H1 (cell line): ENCODE data around the gene STARD8. TPM values are rescaled to one million over a fixed set of nuclear protein-coding genes. Genes with fewer than 3 reads are reported as not detected.

Experiments
- CTCF ChIA-PET: fragments of 300-600 bp; sonication (Branson Sonifier 250); formaldehyde crosslinking; loops from one replicate; lab custom pipeline; 2021; ENCODE audit not compliant: partially characterized antibody; lab: Charles Lee
- POLR2A ChIA-PET: fragments of 300-600 bp; sonication (Branson Sonifier 250); formaldehyde crosslinking; loops from one replicate; lab custom pipeline; 2021; ENCODE audit warnings: inconsistent platforms; ENCODE audit not compliant: partially characterized antibody; lab: Charles Lee
- DNase-seq, 2 experiments: peaks; one replicate each; pipeline versions ENCODE4 v3.0.0 to v3.0.0-alpha.2; 2010 to 2022; ENCODE audit warnings: low spot score in 2 of 2, low read depth in 1 of 2, mixed read lengths in 1 of 2
- FAIRE-seq: peaks from 2 replicates; lab custom pipeline; 2011; peaks lifted over from hg19 to GRCh38; lab: Jason Lieb, UNC
- H2AFZ ChIP-seq: 2 replicates; pipeline ENCODE4 v1.8.1; 2012; ENCODE audit warnings: low read length, inconsistent platforms
- H2AK5ac ChIP-seq: 2 replicates; pipeline ENCODE4 v1.6.1; 2013; ENCODE audit warnings: low read depth, low read length
- H2BK120ac ChIP-seq: replicated peaks from 2 replicates; pipeline ENCODE3; 2013; ENCODE audit warnings: low read depth, low read length, inconsistent platforms
- H2BK12ac ChIP-seq: 2 replicates; pipeline ENCODE4 v1.6.1; 2013; ENCODE audit warnings: low read depth, low read length
- H2BK15ac ChIP-seq: 2 replicates; pipeline ENCODE4 v1.6.1; 2013; ENCODE audit warnings: low read length
- H2BK20ac ChIP-seq: 2 replicates; pipeline ENCODE4 v1.6.1; 2013; ENCODE audit warnings: low read length
- H2BK5ac ChIP-seq: 2 replicates; pipeline ENCODE4 v1.6.1; 2013; ENCODE audit warnings: low read depth, low read length
- H3K14ac ChIP-seq: 2 replicates; pipeline ENCODE4 v1.6.1; 2013; ENCODE audit warnings: inconsistent platforms; ENCODE audit not compliant: insufficient read length
- H3K18ac ChIP-seq: 2 replicates; pipeline ENCODE4 v1.6.1; 2013; ENCODE audit warnings: low read length; ENCODE audit errors: extremely low read depth
- H3K23ac ChIP-seq: 2 replicates; pipeline ENCODE4 v1.6.1; 2013; ENCODE audit warnings: inconsistent platforms; ENCODE audit not compliant: insufficient read length
- H3K23me2 ChIP-seq: 2 replicates; pipeline ENCODE4 v1.6.1; 2013; ENCODE audit warnings: low read depth, low read length
- H3K27ac ChIP-seq: 2 replicates; pipeline ENCODE4 v1.6.1; 2011; ENCODE audit warnings: low read depth, low read length, inconsistent platforms
- H3K27me3 ChIP-seq, 4 experiments: replicated peaks in 1 of 4; 1 replicate in 1 of 4; 2 replicates in 3 of 4; pipeline versions ENCODE4 v1.6.1 to v1.8.1; 2011 to 2013; ENCODE audit warnings: low read length in 3 of 4, mild to moderate bottlenecking in 3 of 4, inconsistent platforms in 2 of 4, mixed read lengths in 2 of 4, moderate library complexity in 1 of 4; ENCODE audit not compliant: control insufficient read depth in 3 of 4, insufficient read depth in 3 of 4; ENCODE audit errors: extremely low read depth in 1 of 4
- H3K36me3 ChIP-seq, 4 experiments: 2 replicates each; pipeline versions ENCODE4 v1.6.1 to v1.8.1; 2011 to 2013; ENCODE audit warnings: mild to moderate bottlenecking in 4 of 4, low read length in 3 of 4, moderate library complexity in 2 of 4, control low read depth in 1 of 4, inconsistent platforms in 1 of 4; ENCODE audit not compliant: insufficient read depth in 4 of 4, control insufficient read depth in 2 of 4
- H3K4ac ChIP-seq: replicated peaks from 2 replicates; pipeline ENCODE3; 2013; ENCODE audit warnings: low read length, low read depth, mixed read lengths, inconsistent platforms; ENCODE audit not compliant: insufficient read length
- H3K4me1 ChIP-seq, 4 experiments: replicated peaks in 1 of 4; 1 replicate in 1 of 4; 2 replicates in 3 of 4; pipeline versions ENCODE4 v1.6.1 to v1.8.1; 2011 to 2013; ENCODE audit warnings: low read length in 3 of 4, inconsistent platforms in 2 of 4, mixed read lengths in 1 of 4; ENCODE audit not compliant: insufficient read depth in 4 of 4, control insufficient read depth in 3 of 4
- H3K4me2 ChIP-seq, 2 experiments: 2 replicates each; pipeline versions ENCODE4 v1.6.1 to v1.8.1; 2011 to 2013; ENCODE audit warnings: low read depth in 2 of 2, low read length in 2 of 2, control low read depth in 1 of 2, inconsistent platforms in 1 of 2, mild to moderate bottlenecking in 1 of 2; ENCODE audit not compliant: insufficient read depth in 1 of 2
- H3K4me3 ChIP-seq, 4 experiments: fragments of 200-600, 300-600 bp in 1 of 4; sonication (generic), shearing (Covaris generic), sonication (Bioruptor Twin) in 1 of 4; 2 replicates each; pipeline versions ENCODE4 v1.5.1 to v1.8.1; 2011 to 2016; ENCODE audit warnings: low read length in 4 of 4, low read depth in 3 of 4, control low read depth in 2 of 4, inconsistent platforms in 2 of 4, mild to moderate bottlenecking in 2 of 4, mixed read lengths in 1 of 4, moderate library complexity in 1 of 4; ENCODE audit not compliant: insufficient read depth in 2 of 4; ENCODE audit errors: extremely low read depth in 1 of 4
- H3K56ac ChIP-seq: replicated peaks from 2 replicates; pipeline ENCODE3; 2013; ENCODE audit warnings: low read depth, mild to moderate bottlenecking, mixed read lengths, low read length, inconsistent platforms; ENCODE audit not compliant: insufficient read length
- H3K79me1 ChIP-seq: 2 replicates; pipeline ENCODE4 v1.6.1; 2013; ENCODE audit warnings: low read depth, low read length, control low read depth
- H3K79me2 ChIP-seq, 2 experiments: 2 replicates each; pipeline versions ENCODE4 v1.6.1 to v1.8.1; 2012 to 2013; ENCODE audit warnings: low read length in 2 of 2, mild to moderate bottlenecking in 2 of 2, inconsistent platforms in 1 of 2; ENCODE audit not compliant: insufficient read depth in 2 of 2, control insufficient read depth in 1 of 2
- H3K9ac ChIP-seq, 4 experiments: replicated peaks in 1 of 4; 1 replicate in 1 of 4; 2 replicates in 3 of 4; pipeline versions ENCODE4 v1.6.1 to v1.8.1; 2011 to 2013; ENCODE audit warnings: low read depth in 3 of 4, low read length in 3 of 4, control low read depth in 2 of 4, mild to moderate bottlenecking in 2 of 4, moderate library complexity in 2 of 4, inconsistent platforms in 1 of 4; ENCODE audit errors: extremely low read depth in 1 of 4
- H3K9me3 ChIP-seq, 2 experiments: 2 replicates each; pipeline versions ENCODE4 v1.6.1 to v1.8.1; 2012 to 2013; ENCODE audit warnings: mild to moderate bottlenecking in 2 of 2, moderate library complexity in 2 of 2, control low read depth in 1 of 2, inconsistent platforms in 1 of 2, low read depth in 1 of 2, low read length in 1 of 2, mixed read lengths in 1 of 2; ENCODE audit not compliant: insufficient read depth in 2 of 2
- H4K20me1 ChIP-seq, 2 experiments: replicated peaks in 1 of 2; 2 replicates each; pipeline versions ENCODE3 to v1.8.1; 2011 to 2013; ENCODE audit warnings: inconsistent platforms in 2 of 2, low read length in 2 of 2, mild to moderate bottlenecking in 1 of 2; ENCODE audit not compliant: insufficient read depth in 2 of 2, control insufficient read depth in 1 of 2
- H4K5ac ChIP-seq: 2 replicates; pipeline ENCODE4 v1.6.1; 2013; ENCODE audit warnings: low read length, low read depth, mixed read lengths, inconsistent platforms; ENCODE audit not compliant: insufficient read length
- H4K8ac ChIP-seq: 2 replicates; pipeline ENCODE4 v1.8.0; 2013; ENCODE audit warnings: mild to moderate bottlenecking, moderate library complexity, low read length, inconsistent platforms; ENCODE audit not compliant: insufficient read depth; ENCODE audit errors: extremely low read depth
- H4K91ac ChIP-seq: replicated peaks from 2 replicates; pipeline ENCODE3; 2013; ENCODE audit warnings: low read length, mixed read lengths, inconsistent platforms; ENCODE audit not compliant: insufficient read length
- BCL11A ChIP-seq, 2 experiments: IDR thresholded peaks; one replicate each; pipeline ENCODE4 v1.6.1; 2011; ENCODE audit warnings: low read depth in 2 of 2, low read length in 2 of 2, mild to moderate bottlenecking in 2 of 2
- CREB1 ChIP-seq: IDR thresholded peaks from 2 replicates; pipeline ENCODE4 v1.6.1; 2012; ENCODE audit warnings: inconsistent platforms
- PHF8 ChIP-seq: fragments of 200-600 bp; sonication (generic); conservative IDR thresholded peaks from 2 replicates; pipeline ENCODE4 v1.7.1; 2012; ENCODE audit warnings: low read depth, mild to moderate bottlenecking, inconsistent platforms, low read length, moderate library complexity
- SAP30 ChIP-seq: fragments of 300-600 bp; sonication (generic); IDR thresholded peaks from 2 replicates; pipeline ENCODE4 v1.7.1; 2012; ENCODE audit warnings: low read length, moderate library complexity, mild to moderate bottlenecking, inconsistent platforms; ENCODE audit not compliant: insufficient read depth, insufficient replicate concordance
- SIRT6 ChIP-seq: IDR thresholded peaks from one replicate; pipeline ENCODE4 v1.7.1; 2012; ENCODE audit warnings: low read length, inconsistent platforms
- SRF ChIP-seq: IDR thresholded peaks from 2 replicates; pipeline ENCODE4 v1.6.1; 2011; ENCODE audit warnings: mild to moderate bottlenecking, low read depth, low read length, moderate library complexity
- YY1 ChIP-seq: IDR thresholded peaks from 2 replicates; pipeline ENCODE4 v1.6.1; 2011; ENCODE audit warnings: low read depth, mild to moderate bottlenecking, low read length
- WGBS, 2 experiments: shearing (Covaris generic) in 1 of 2; methylation state at CpG; one replicate each; pipeline versions ENCODE4 v1.1.6 to v1.1.7; 2013 to 2015; ENCODE audit warnings: low lambda C conversion rate in 2 of 2, mixed read lengths in 2 of 2, inconsistent platforms in 1 of 2, low coverage in 1 of 2, missing lambda C conversion rate in 1 of 2; ENCODE audit not compliant: insufficient replicate concordance in 2 of 2, insufficient coverage in 1 of 2, insufficient read length in 1 of 2; ENCODE audit errors: extremely low coverage in 1 of 2, missing lambda C conversion rate in 1 of 2; 5-methylcytosine and 5-hydroxymethylcytosine counted together
- polyA plus RNA-seq, 7 experiments: library from polyadenylated mRNA; depleted of rRNA in 3 of 7; stranded (reverse) in 5 of 7; unstranded in 2 of 7; fragments of >200 nt in 5 of 7; fragments of 200-250 nt in 2 of 7; gene quantifications; 1 replicate in 5 of 7; 2 replicates in 1 of 7; 4 replicates in 1 of 7; pipeline versions ENCODE4 v1.2.1 to v1.2.3, GENCODE V29; 2011 to 2013; ENCODE audit warnings: missing spikeins in 2 of 7, mixed read lengths in 2 of 7
- total RNA-seq: library from RNA; stranded (reverse); fragmentation: NEBNext Ultra II Directional; extraction: Animal tissue kit (Norgen Biotek cat#: 25700); gene quantifications from 2 replicates; pipeline ENCODE4 v1.2.1, GENCODE V29; 2021
- TF ChIP-seq, protein P1 (sequence below): IDR thresholded peaks from 2 replicates; pipeline ENCODE4 v1.6.1; 2012; ENCODE audit warnings: low read length, inconsistent platforms
- TF ChIP-seq, protein P2 (sequence below), 3 experiments: IDR thresholded peaks; 1 replicate in 2 of 3; 2 replicates in 1 of 3; pipeline versions ENCODE4 v1.5.1 to v1.6.1; 2011; ENCODE audit warnings: low read length in 3 of 3, mild to moderate bottlenecking in 3 of 3, inconsistent platforms in 2 of 3, low read depth in 1 of 3, moderate library complexity in 1 of 3; ENCODE audit not compliant: insufficient read depth in 1 of 3; ENCODE audit errors: control extremely low read depth in 1 of 3

STARD8 gene
- total and polyA plus RNA-seq, 2 of the 8 experiments (the other 6 are each of a cell fraction or from before 2014, with no cell fraction given) = 1.8 to 3.8 TPM

DNA sequence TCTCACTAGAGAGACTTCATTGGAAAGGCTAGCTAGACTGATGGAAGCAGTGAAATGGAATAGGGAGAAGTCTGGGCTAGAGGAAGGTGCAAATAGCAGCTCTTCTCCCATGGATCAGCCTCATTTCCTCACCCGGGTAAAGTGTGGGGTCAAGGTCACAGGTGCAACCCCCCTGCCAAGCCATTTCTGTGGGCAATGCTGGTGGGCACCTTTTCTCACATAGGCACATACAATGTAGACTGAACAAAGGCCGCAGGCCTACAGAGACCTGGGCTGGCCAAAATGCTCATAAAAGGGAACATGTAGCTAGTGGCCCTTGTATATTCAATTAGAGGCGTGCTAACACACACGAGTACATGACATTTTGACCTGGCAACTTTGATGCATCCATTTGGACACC, 109.9 kb downstream of the STARD8 start:
- no peak overlapping the region for H3K14ac ChIP-seq
- H3K4me2 ChIP-seq = no peak overlapping the region
- no peak overlapping the region for H4K91ac ChIP-seq
- H4K20me1 ChIP-seq = no peaks in the 10 kb centered on the region
- H3K27ac ChIP-seq = no peak overlapping the region
- no peak overlapping the region for H3K4ac ChIP-seq
- H3K23ac ChIP-seq = no peak overlapping the region
- no peaks in the 10 kb centered on the region for H3K4me1 ChIP-seq
- H3K27me3 ChIP-seq = no peaks in the 10 kb centered on the region
- H2AK5ac ChIP-seq = no peak overlapping the region
- H3K36me3 ChIP-seq = no peaks in the 10 kb centered on the region
- POLR2A ChIA-PET = no interaction called here
- no peak overlapping the region for H2BK12ac ChIP-seq
- CTCF ChIA-PET = no interaction called here
- H3K9ac ChIP-seq = no peak overlapping the region
- FAIRE-seq = no peak
- no peak overlapping the region for H4K5ac ChIP-seq
- no peak overlapping the region for H2BK120ac ChIP-seq
- no peak overlapping the region for H3K18ac ChIP-seq
- no peak overlapping the region for H2BK5ac ChIP-seq
- H3K4me3 ChIP-seq = no peak overlapping the region
- 91% methylated on average over 4 of the region's 4 CpGs; no CpG with 5 or more reads in 1 of the 2 experiments for WGBS, 2 experiments
- no peak overlapping the region for H2BK20ac ChIP-seq
- no peaks in the 10 kb centered on the region for H3K79me2 ChIP-seq
- no peaks in the 10 kb centered on the region for H3K79me1 ChIP-seq
- H2BK15ac ChIP-seq = no peak overlapping the region
- no peak for DNase-seq
- H3K9me3 ChIP-seq = no peaks in the 10 kb centered on the region
- no peak overlapping the region for H3K56ac ChIP-seq
- TF ChIP-seq, protein P1, sequence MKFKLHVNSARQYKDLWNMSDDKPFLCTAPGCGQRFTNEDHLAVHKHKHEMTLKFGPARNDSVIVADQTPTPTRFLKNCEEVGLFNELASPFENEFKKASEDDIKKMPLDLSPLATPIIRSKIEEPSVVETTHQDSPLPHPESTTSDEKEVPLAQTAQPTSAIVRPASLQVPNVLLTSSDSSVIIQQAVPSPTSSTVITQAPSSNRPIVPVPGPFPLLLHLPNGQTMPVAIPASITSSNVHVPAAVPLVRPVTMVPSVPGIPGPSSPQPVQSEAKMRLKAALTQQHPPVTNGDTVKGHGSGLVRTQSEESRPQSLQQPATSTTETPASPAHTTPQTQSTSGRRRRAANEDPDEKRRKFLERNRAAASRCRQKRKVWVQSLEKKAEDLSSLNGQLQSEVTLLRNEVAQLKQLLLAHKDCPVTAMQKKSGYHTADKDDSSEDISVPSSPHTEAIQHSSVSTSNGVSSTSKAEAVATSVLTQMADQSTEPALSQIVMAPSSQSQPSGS = no peak
- no peak for TF ChIP-seq SIRT6
- no peak for TF ChIP-seq BCL11A (IDR thresholded peaks at IDR 0.05; ENCODE audit: low read depth in 2 of 2, low read length in 2 of 2)
- TF ChIP-seq PHF8 = no peak
- TF ChIP-seq YY1 = no peak
- TF ChIP-seq, protein P2, sequence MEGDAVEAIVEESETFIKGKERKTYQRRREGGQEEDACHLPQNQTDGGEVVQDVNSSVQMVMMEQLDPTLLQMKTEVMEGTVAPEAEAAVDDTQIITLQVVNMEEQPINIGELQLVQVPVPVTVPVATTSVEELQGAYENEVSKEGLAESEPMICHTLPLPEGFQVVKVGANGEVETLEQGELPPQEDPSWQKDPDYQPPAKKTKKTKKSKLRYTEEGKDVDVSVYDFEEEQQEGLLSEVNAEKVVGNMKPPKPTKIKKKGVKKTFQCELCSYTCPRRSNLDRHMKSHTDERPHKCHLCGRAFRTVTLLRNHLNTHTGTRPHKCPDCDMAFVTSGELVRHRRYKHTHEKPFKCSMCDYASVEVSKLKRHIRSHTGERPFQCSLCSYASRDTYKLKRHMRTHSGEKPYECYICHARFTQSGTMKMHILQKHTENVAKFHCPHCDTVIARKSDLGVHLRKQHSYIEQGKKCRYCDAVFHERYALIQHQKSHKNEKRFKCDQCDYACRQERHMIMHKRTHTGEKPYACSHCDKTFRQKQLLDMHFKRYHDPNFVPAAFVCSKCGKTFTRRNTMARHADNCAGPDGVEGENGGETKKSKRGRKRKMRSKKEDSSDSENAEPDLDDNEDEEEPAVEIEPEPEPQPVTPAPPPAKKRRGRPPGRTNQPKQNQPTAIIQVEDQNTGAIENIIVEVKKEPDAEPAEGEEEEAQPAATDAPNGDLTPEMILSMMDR (IDR thresholded peaks at IDR 0.05; ENCODE audit: control extremely low read depth in 1 of 3, insufficient read depth in 1 of 3, low read depth in 1 of 3, low read length in 3 of 3) = no peak
- TF ChIP-seq CREB1 = no peak
- no peak for TF ChIP-seq SRF
- TF ChIP-seq SAP30 = no peak
- H3K23me2 ChIP-seq = no peaks in the 10 kb centered on the region
- H4K8ac ChIP-seq = no peak overlapping the region
- H2AFZ ChIP-seq = no peak overlapping the region
